GM12875 (cell line): ENCODE data around the gene PCDHGA6.
"Not testable (repeated sequence)": the region's sequence is repeated elsewhere in the genome, so short reads cannot be mapped to it uniquely, and the experiment has no call there.

Experiments used
- H3K4me3 ChIP-seq: one replicate; pipeline ENCODE4 v1.5.1; 2011; ENCODE audit warnings: low read depth, low read length, control low read depth
- TF ChIP-seq, protein P1 (sequence below): IDR thresholded peaks from 2 replicates; pipeline ENCODE4 v1.5.1; 2011; ENCODE audit warnings: low read depth, mild to moderate bottlenecking, control low read depth, inconsistent platforms, low read length, moderate library complexity, borderline replicate concordance; ENCODE audit not compliant: insufficient read depth

The PCDHGA6 gene

DNA sequence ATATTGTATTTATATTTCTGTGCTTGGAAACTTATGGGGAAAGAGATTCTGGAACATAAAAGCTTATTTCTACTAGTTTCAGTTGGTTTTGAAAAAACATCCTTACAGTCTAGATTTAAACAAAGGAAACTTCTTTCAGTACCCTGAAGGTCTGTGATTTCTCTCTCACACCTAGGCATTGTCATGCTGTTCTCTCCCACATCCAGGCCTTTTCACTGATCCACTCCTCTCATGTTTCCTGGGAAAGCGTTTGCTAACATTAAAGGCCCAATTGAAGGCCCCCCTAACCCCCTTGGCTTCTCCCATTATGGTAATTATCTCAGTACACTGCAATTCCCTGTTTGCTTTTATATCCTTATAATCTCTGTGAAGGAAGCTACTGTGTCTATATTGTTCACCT, 30.9 kb upstream of the PCDHGA6 start:
- no peak overlapping the region for H3K4me3 ChIP-seq
- TF ChIP-seq, protein P1, sequence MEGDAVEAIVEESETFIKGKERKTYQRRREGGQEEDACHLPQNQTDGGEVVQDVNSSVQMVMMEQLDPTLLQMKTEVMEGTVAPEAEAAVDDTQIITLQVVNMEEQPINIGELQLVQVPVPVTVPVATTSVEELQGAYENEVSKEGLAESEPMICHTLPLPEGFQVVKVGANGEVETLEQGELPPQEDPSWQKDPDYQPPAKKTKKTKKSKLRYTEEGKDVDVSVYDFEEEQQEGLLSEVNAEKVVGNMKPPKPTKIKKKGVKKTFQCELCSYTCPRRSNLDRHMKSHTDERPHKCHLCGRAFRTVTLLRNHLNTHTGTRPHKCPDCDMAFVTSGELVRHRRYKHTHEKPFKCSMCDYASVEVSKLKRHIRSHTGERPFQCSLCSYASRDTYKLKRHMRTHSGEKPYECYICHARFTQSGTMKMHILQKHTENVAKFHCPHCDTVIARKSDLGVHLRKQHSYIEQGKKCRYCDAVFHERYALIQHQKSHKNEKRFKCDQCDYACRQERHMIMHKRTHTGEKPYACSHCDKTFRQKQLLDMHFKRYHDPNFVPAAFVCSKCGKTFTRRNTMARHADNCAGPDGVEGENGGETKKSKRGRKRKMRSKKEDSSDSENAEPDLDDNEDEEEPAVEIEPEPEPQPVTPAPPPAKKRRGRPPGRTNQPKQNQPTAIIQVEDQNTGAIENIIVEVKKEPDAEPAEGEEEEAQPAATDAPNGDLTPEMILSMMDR = no peak

DNA sequence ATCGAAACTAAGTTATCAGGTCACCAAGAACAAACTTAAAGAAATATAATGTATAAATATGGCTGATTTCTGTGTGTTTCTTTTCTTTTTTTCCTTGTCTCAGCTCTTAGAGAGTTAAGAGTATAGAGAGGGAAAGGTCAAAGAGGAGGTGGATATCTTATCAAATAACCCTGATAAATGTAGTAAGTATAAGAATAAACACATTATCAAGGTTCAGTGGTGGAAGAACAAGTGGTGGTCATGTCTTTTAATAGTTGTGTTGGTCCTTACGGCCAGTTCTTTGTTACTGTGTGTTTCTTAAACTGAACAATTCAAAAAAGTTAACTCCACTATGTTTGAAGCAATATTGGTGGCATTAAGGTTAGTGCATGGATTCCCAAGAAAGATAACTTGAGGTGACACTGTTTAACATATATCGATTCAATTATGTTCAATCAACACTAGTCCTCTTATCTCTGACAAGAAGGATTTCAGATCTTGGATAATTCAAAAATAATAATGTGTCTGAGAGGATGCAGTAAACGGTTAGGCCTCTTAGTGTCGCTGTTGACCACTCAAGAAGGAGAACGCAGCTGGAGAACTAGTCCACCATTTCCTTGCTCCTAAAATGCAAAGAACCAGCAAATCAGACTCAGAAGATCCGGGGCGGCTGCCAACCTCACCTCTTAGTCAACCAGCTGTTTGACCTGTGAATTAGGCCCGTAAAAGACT, 30.3 kb upstream of the PCDHGA6 start, which contains the start of gene PCDHGA3:
Gene PCDHGA3 (plus strand): TSS at position 588 of the 711 bp plus-strand sequence. CDS start 205 bp downstream, outside the sequence.
- TF ChIP-seq, protein P1 = peak; percentile 29; the same call in 1 of the 2 replicates
- H3K4me3 ChIP-seq = no peak within 1 kb of the TSS

- TF ChIP-seq, protein P1 = no peak
- no peak overlapping the region for H3K4me3 ChIP-seq
Measured at GRCh38 chr5:141343953-141344463, 29.7 kb upstream of the PCDHGA6 start.

DNA sequence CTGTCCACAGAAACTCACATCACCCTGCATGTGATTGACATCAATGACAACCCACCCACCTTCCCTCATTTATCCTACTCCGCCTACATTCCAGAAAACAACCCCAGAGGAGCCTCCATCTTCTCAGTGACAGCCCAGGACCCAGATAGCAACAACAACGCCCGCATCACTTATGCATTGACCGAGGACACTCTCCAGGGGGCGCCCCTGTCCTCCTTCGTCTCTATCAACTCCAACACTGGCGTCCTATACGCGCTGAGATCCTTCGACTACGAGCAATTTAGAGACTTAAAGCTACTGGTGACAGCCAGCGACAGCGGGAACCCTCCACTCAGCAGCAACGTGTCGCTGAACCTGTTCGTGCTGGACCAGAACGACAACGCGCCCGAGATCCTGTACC, 28.4 kb upstream of the PCDHGA6 start:
- TF ChIP-seq, protein P1 = no peak
- no peak overlapping the region for H3K4me3 ChIP-seq

DNA sequence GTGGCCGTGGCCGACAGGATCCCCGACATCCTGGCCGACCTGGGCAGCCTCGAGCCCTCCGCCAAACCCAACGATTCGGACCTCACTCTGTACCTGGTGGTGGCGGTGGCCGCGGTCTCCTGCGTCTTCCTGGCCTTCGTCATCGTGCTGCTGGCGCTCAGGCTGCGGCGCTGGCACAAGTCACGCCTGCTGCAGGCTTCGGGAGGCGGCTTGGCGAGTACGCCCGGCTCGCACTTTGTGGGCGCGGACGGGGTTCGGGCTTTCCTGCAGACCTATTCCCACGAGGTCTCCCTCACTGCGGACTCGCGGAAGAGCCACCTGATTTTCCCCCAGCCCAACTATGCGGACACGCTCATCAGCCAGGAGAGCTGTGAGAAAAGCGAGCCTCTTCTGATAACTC, 27.7 kb upstream of the PCDHGA6 start:
- H3K4me3 ChIP-seq = not testable (repeated sequence)

DNA sequence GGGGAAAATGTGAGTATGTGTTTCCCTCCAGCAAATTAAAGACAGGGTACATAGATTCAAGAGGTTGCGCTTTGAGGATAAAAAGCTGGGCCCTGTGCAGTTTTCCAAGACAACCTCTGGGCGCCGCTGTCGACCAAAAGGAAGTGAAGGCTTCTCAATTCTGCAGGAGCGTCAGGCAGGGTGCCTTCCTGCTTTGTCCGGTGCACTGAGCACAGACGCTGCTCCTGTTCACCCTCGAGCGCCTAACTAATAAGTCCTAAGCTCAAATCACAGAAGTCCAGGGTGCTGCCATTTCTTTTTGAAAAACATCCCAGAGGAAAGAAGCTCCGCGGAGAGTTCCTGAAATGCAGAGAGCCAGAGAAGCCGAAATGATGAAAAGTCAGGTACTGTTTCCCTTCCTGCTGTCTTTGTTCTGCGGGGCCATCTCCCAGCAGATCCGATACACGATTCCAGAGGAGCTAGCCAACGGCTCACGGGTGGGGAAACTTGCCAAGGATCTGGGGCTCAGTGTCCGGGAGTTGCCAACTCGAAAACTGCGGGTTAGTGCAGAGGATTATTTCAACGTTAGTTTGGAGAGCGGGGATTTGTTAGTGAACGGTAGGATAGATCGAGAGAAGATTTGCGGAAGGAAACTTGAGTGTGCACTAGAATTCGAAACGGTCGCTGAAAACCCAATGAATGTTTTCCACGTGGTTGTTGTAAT, 23.6 kb upstream of the PCDHGA6 start, which contains the start of gene PCDHGB1:
Gene PCDHGB1 (plus strand): TSS at position 183 of the 703 bp plus-strand sequence. CDS start 162 bp downstream, at position 345.
- TF ChIP-seq, protein P1 = peak; percentile 51; the same call in 1 of the 2 replicates
- no peak within 1 kb of the TSS for H3K4me3 ChIP-seq

DNA sequence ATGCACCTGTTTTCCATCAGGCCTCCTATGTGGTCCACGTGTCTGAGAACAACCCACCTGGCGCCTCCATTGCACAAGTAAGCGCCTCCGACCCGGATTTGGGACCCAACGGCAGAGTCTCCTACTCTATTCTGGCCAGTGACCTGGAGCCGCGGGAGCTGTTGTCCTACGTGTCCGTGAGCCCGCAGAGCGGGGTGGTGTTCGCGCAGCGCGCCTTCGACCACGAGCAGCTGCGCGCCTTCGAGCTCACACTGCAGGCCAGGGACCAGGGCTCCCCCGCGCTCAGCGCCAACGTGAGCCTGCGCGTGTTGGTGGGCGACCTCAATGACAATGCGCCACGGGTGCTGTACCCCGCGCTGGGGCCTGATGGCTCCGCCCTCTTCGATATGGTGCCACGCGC, 22.1 kb upstream of the PCDHGA6 start:
- H3K4me3 ChIP-seq = no peak overlapping the region
- TF ChIP-seq, protein P1 = no peak
